Hair follicle dermal papilla cell (primary cell): Measurements from ENCODE around the gene ATP13A1. TPM values are rescaled to one million over a fixed set of nuclear protein-coding genes. Genes with fewer than 3 reads are reported as not detected.

ENCODE experiments used
- small RNA-seq: library from RNA; depleted of rRNA; stranded (forward); fragments of <200 nt; gene quantifications from one replicate; pipeline ENCODE3, GENCODE V24; 2012
- total RNA-seq: library from RNA; depleted of rRNA; stranded (reverse); fragments of >200 nt; gene quantifications from 2 replicates; pipeline ENCODE4 v1.2.3, GENCODE V29; 2012

Gene ATP13A1
- total RNA-seq: 69.1 and 72.5 TPM in 2 replicates

GRCh38 chr19:19663256-19664120, at the start of gene ATP13A1:
Gene ATP13A1 (minus strand): TSS chr19:19663676. CDS start chr19:19663666, 10 bp downstream.

GRCh38 chr19:19668230-19669012, 4.9 kb upstream of the ATP13A1 start, which contains the start of gene ZNF101:
Gene ZNF101 (plus strand): TSS chr19:19668839. CDS start chr19:19668964, 125 bp downstream.

GRCh38 chr19:19643158-19644053, 20.1 kb downstream of the ATP13A1 start, which contains the start of gene GMIP:
Gene GMIP (minus strand): TSS chr19:19643657. CDS start chr19:19643529, 128 bp downstream.

DNA sequence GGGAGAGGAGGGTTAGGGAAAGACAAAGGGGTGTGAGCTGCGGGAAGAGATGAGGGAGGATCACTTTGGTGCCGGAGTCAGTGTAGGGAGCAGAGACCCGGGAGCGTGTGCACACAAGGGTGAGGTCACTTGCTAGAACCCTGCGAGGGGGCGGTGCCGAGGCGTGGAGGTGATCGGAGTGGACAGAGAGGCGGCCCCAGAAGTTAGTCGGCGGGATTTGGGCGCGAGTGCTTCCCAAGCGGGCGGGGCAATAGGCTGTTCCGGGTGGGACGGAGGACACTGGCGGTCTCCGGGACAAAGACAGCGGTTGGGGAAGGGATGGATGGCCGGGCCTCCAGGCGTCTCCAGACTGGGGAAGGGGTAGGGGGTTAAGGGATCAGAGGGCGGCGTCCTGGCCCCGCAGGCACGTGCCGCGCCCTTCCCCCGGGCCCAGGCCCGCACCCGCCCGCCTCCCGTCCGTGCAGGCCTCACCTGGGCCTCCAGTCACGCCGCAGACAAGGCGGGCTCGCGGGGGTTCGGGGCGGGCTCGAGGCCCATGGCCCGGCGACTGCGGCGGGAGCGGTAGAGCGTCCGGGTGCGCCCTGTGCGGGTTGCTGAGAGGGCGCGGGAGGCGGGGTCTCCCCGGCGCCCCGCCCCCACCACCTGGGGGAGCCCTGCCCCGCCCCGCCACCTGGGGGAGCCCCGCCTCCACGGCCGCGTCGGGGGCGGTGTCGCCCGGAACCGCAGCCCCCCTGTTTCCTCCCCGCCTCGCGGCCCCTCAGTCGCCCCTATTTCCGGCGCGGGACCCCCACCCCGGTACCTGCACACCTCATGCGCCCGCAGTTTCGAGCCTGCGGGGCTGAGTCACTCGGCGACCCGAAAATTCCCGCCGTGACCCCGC, 35.6 kb downstream of the ATP13A1 start, which contains the start of gene LPAR2:
Gene LPAR2 (minus strand): TSS at position 600 of the 880 bp plus-strand sequence. CDS start 945 bp downstream, outside the sequence.

GRCh38 chr19:19618219-19619051, 45.0 kb downstream of the ATP13A1 start, which contains the start of gene PBX4:
Gene PBX4 (minus strand): TSS chr19:19618687. CDS start chr19:19618629, 58 bp downstream.

Small RNAs within 50 kb of the gene (small RNA-seq; reads per million reads assigned to genes)
- gene AC011458.2: not detected

Other genes with a start within 250 kb of the ATP13A1 start
- gene TSSK6, start 148.1 kb downstream of the ATP13A1 start, total RNA-seq: 1.3 and 2.2 TPM in 2 replicates
- gene NDUFA13, start 147.5 kb downstream of the ATP13A1 start, total RNA-seq: 32.7 and 107 TPM in 2 replicates
- gene YJEFN3, start 134.8 kb downstream of the ATP13A1 start, total RNA-seq: 0.24 and 0.49 TPM in 2 replicates
- gene CILP2, start 125.4 kb downstream of the ATP13A1 start, total RNA-seq: 0.32 and 0.36 TPM in 2 replicates
- gene PBX4, start 45.0 kb downstream of the ATP13A1 start, total RNA-seq: 3.4 and 4.4 TPM in 2 replicates
- 3.5 and 3.7 TPM in 2 replicates for gene LPAR2, start 35.5 kb downstream of the ATP13A1 start, total RNA-seq
- 11.4 and 11.5 TPM in 2 replicates for gene GMIP, start 20.0 kb downstream of the ATP13A1 start, total RNA-seq
- 4.9 and 5.5 TPM in 2 replicates for gene ZNF101, start 5.2 kb upstream of the ATP13A1 start, total RNA-seq
- gene ZNF14, start 69.4 kb upstream of the ATP13A1 start, total RNA-seq: 5.5 and 6.0 TPM in 2 replicates
- gene ZNF506, start 158.1 kb upstream of the ATP13A1 start, total RNA-seq: 14.7 and 20.6 TPM in 2 replicates
- 4.4 and 5.5 TPM in 2 replicates for gene ZNF253, start 202.2 kb upstream of the ATP13A1 start, total RNA-seq
- gene ZNF93, start 237.3 kb upstream of the ATP13A1 start, total RNA-seq: 10.2 and 17.2 TPM in 2 replicates